ENCODE data around the gene ARRDC5.
"Not testable (repeated sequence)": the region's sequence is repeated elsewhere in the genome, so short reads cannot be mapped to it uniquely, and the experiment has no call there.

Gene ARRDC5

GRCh38 chr19:4847190-4847973 is 55.3 kb downstream of the ARRDC5 start:
- TF ChIP-seq CTCF (IDR thresholded peaks at IDR 0.05; ENCODE audit: low read length, missing control alignments), result no peak

GRCh38 chr19:4845975-4846374 is 56.7 kb downstream of the ARRDC5 start:
- DNase-seq (ENCODE audit: low read depth); H3K4me3 ChIP-seq (replicated peaks; ENCODE audit: low read depth, low read length): not testable (repeated sequence)

More at GRCh38 chr19:4847190-4847973, 55.3 kb downstream of the ARRDC5 start:
- DNase-seq (ENCODE audit: low read depth), result no peak
- no peak overlapping the region for H3K4me3 ChIP-seq (replicated peaks; ENCODE audit: low read depth, low read length)

- peak; percentile 61 for DNase-seq (ENCODE audit: low read depth)
- no peak for TF ChIP-seq CTCF (IDR thresholded peaks at IDR 0.05; ENCODE audit: low read length, missing control alignments)
- H3K4me3 ChIP-seq (replicated peaks; ENCODE audit: low read depth, low read length), result no peak overlapping the region
Observed at GRCh38 chr19:4844348-4845179, 58.1 kb downstream of the ARRDC5 start.

- TF ChIP-seq CTCF (IDR thresholded peaks at IDR 0.05; ENCODE audit: low read length, missing control alignments), result no peak
- no peak for DNase-seq (ENCODE audit: low read depth)
- no peak overlapping the region for H3K4me3 ChIP-seq (replicated peaks; ENCODE audit: low read depth, low read length)
Observed at GRCh38 chr19:4843647-4843965, 59.1 kb downstream of the ARRDC5 start.
